Epithelial cell of esophagus (primary cell): ENCODE data around the gene UBIAD1.

Experiments used
- DNase-seq: peaks from one replicate; pipeline ENCODE4 v3.0.0; 2010; ENCODE audit warnings: low read depth
- H3K4me3 ChIP-seq: 2 replicates; pipeline ENCODE4 v1.5.1; 2011; ENCODE audit warnings: mild to moderate bottlenecking, low read length, control low read depth
- CTCF ChIP-seq: IDR thresholded peaks from 2 replicates; pipeline ENCODE4 v1.5.1; 2011; ENCODE audit warnings: low read depth, mild to moderate bottlenecking, low read length, control low read depth, inconsistent platforms; ENCODE audit not compliant: insufficient read depth; ENCODE audit errors: missing control alignments

UBIAD1 gene

GRCh38 chr1:11309385-11309784 lies 36.4 kb downstream of the UBIAD1 start:
- TF ChIP-seq CTCF: no peak
- DNase-seq: no peak
- H3K4me3 ChIP-seq: no peak overlapping the region

- no peak overlapping the region for H3K4me3 ChIP-seq
- no peak for DNase-seq
- TF ChIP-seq CTCF: no peak
Measured at GRCh38 chr1:11311816-11312755, 39.1 kb downstream of the UBIAD1 start.

- DNase-seq: no peak
- no peak overlapping the region for H3K4me3 ChIP-seq
- no peak for TF ChIP-seq CTCF
Measured at GRCh38 chr1:11314959-11315358, 42.0 kb downstream of the UBIAD1 start.

GRCh38 chr1:11316701-11317100 lies 43.7 kb downstream of the UBIAD1 start:
- peak; percentile 97 for DNase-seq
- peak overlapping the region; percentile 39 for H3K4me3 ChIP-seq
- no peak for TF ChIP-seq CTCF

GRCh38 chr1:11318982-11319381 lies 46.0 kb downstream of the UBIAD1 start:
- DNase-seq: no peak
- TF ChIP-seq CTCF: no peak
- H3K4me3 ChIP-seq: no peak overlapping the region

- peak; percentile 44 for TF ChIP-seq CTCF
- no peak for DNase-seq
- no peak overlapping the region for H3K4me3 ChIP-seq
Measured at GRCh38 chr1:11320153-11320936, 47.3 kb downstream of the UBIAD1 start.
